IPS-NIHi7 (cell line): ENCODE measurements around the gene GALNT2.

Experiments used
- DNase-seq: peaks from one replicate; pipeline ENCODE4 v3.0.0; 2012; ENCODE audit warnings: mixed read lengths; ENCODE audit errors: extremely low spot score

The GALNT2 gene

GRCh38 chr1:230231774-230232145 lies 164.7 kb downstream of the GALNT2 start:
- DNase-seq: no peak

- DNase-seq: peak; percentile 41
These were observed 165.3 kb downstream of the GALNT2 start for GRCh38 chr1:230232371-230232771.

- no peak for DNase-seq
These were observed 166.7 kb downstream of the GALNT2 start for GRCh38 chr1:230233786-230234185.

- DNase-seq: no peak
These were observed 168.8 kb downstream of the GALNT2 start for GRCh38 chr1:230235876-230236275.

GRCh38 chr1:230236301-230237008 lies 169.4 kb downstream of the GALNT2 start:
- DNase-seq: no peak

GRCh38 chr1:230237009-230237370 lies 170.0 kb downstream of the GALNT2 start:
- no peak for DNase-seq

GRCh38 chr1:230237805-230238204 lies 170.8 kb downstream of the GALNT2 start:
- no peak for DNase-seq

- no peak for DNase-seq
These were observed 173.5 kb downstream of the GALNT2 start for GRCh38 chr1:230240446-230241086.

GRCh38 chr1:230242326-230242725 lies 175.3 kb downstream of the GALNT2 start:
- DNase-seq: no peak

GRCh38 chr1:230243146-230243545 lies 176.1 kb downstream of the GALNT2 start:
- DNase-seq: no peak

- DNase-seq: no peak
These were observed 176.7 kb downstream of the GALNT2 start for GRCh38 chr1:230243583-230244353.

GRCh38 chr1:230246551-230246950 lies 179.5 kb downstream of the GALNT2 start:
- DNase-seq: no peak

GRCh38 chr1:230248016-230248888 lies 181.2 kb downstream of the GALNT2 start:
- no peak for DNase-seq

GRCh38 chr1:230248889-230249270 lies 181.8 kb downstream of the GALNT2 start:
- no peak for DNase-seq

- no peak for DNase-seq
These were observed 182.8 kb downstream of the GALNT2 start for GRCh38 chr1:230249695-230250480.

- DNase-seq: no peak
These were observed 183.6 kb downstream of the GALNT2 start for GRCh38 chr1:230250666-230251065.

- DNase-seq: no peak
These were observed 184.7 kb downstream of the GALNT2 start for GRCh38 chr1:230251644-230252191.

GRCh38 chr1:230253150-230253549 lies 186.1 kb downstream of the GALNT2 start:
- no peak for DNase-seq

GRCh38 chr1:230254265-230254664 lies 187.2 kb downstream of the GALNT2 start:
- no peak for DNase-seq

GRCh38 chr1:230255116-230255515 lies 188.1 kb downstream of the GALNT2 start:
- DNase-seq: no peak

GRCh38 chr1:230255991-230256390 lies 189.0 kb downstream of the GALNT2 start:
- DNase-seq: no peak
